MM.1S (cell line): ENCODE results near the gene MACROD2.

Experiments used
- DNase-seq: peaks from one replicate; pipeline ENCODE4 v3.0.0-alpha.2; 2015
- H2AFZ ChIP-seq: fragments of 300-600 bp; sonication (generic); 2 replicates; pipeline ENCODE4 v1.6.0; 2016; ENCODE audit warnings: antibody characterized with exemption, low read length
- H3F3A ChIP-seq: fragments of 300-600 bp; sonication (generic); 2 replicates; pipeline ENCODE4 v1.6.1; 2016; ENCODE audit warnings: mild to moderate bottlenecking, antibody characterized with exemption, low read length, moderate library complexity, mixed read lengths; ENCODE audit not compliant: insufficient read depth
- H3K27ac ChIP-seq: fragments of 300-600 bp; sonication (generic); 2 replicates; pipeline ENCODE4 v1.5.1; 2016; ENCODE audit warnings: mild to moderate bottlenecking, low read length
- H3K27me3 ChIP-seq: fragments of 300-600 bp; sonication (generic); replicated peaks from 2 replicates; pipeline ENCODE4 v1.6.0; 2016; ENCODE audit warnings: low read length; ENCODE audit not compliant: insufficient read depth
- H3K36me3 ChIP-seq: fragments of 300-600 bp; sonication (generic); replicated peaks from 2 replicates; pipeline ENCODE4 v1.6.1; 2016; ENCODE audit warnings: mild to moderate bottlenecking, low read length, mixed read lengths; ENCODE audit not compliant: insufficient read depth
- H3K4me1 ChIP-seq: fragments of 300-600 bp; sonication (generic); 2 replicates; pipeline ENCODE4 v1.6.1; 2016; ENCODE audit warnings: low read length, mixed read lengths
- H3K4me2 ChIP-seq: fragments of 300-600 bp; sonication (generic); 2 replicates; pipeline ENCODE4 v1.6.0; 2016; ENCODE audit warnings: low read depth, low read length
- H3K4me3 ChIP-seq: fragments of 300-600 bp; sonication (generic); 2 replicates; pipeline ENCODE4 v1.5.1; 2016; ENCODE audit warnings: low read length, mixed read lengths
- H3K79me2 ChIP-seq: fragments of 300-600 bp; sonication (generic); 2 replicates; pipeline ENCODE4 v1.6.1; 2016; ENCODE audit warnings: mixed run types, low read length, mixed read lengths
- H3K9ac ChIP-seq: fragments of 300-600 bp; sonication (generic); 2 replicates; pipeline ENCODE4 v1.6.1; 2016; ENCODE audit warnings: low read length, mixed read lengths
- H3K9me2 ChIP-seq: fragments of 300-600 bp; sonication (generic); replicated peaks from 2 replicates; pipeline ENCODE4 v1.6.1; 2016; ENCODE audit warnings: mild to moderate bottlenecking, low read length, mixed read lengths; ENCODE audit not compliant: insufficient read depth
- H3K9me3 ChIP-seq: fragments of 300-600 bp; sonication (generic); replicated peaks from 2 replicates; pipeline ENCODE4 v1.6.1; 2016; ENCODE audit warnings: mild to moderate bottlenecking, low read length, mixed read lengths; ENCODE audit not compliant: insufficient read depth
- H4K20me1 ChIP-seq: fragments of 300-600 bp; sonication (generic); 2 replicates; pipeline ENCODE4 v1.6.1; 2016; ENCODE audit warnings: mild to moderate bottlenecking, low read length, moderate library complexity, mixed read lengths; ENCODE audit not compliant: insufficient read depth
- EZH2 ChIP-seq: fragments of 300-600 bp; sonication (generic); optimal IDR thresholded peaks from 2 replicates; pipeline ENCODE3; 2017; ENCODE audit warnings: low read depth, mild to moderate bottlenecking, antibody characterized with exemption, low read length, mixed read lengths
- EZH2phosphoT487 ChIP-seq: fragments of 300-600 bp; sonication (generic); IDR thresholded peaks from 2 replicates; pipeline ENCODE4 v1.6.1; 2018; ENCODE audit warnings: antibody characterized with exemption, low read length
- TF ChIP-seq, protein P1 (sequence below): fragments of 300-600 bp; sonication (generic); IDR thresholded peaks from 2 replicates; pipeline ENCODE4 v1.5.1; 2016; ENCODE audit warnings: antibody characterized with exemption, low read length, mixed read lengths

Gene MACROD2

DNA sequence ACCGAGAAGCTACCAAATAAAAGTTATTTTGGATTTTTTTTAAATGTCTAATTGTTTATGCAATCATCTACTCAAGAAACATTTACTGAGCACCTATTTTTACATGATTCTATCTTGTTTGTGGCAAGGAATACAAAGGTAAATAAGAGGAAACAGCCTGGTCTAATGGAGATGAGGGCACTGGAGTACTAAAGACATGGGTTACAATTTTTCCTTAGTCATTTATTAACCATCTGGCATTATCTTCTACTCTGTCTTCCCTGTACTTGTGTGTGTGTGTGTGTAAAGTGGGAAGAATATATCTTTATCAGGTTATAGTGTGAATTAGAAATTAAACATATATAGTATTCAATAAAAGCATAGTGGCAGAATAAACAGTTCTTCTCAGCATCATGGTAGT is 797.6 kb downstream of the MACROD2 start:
- no peaks in the 10 kb centered on the region for H3K9me3 ChIP-seq
- TF ChIP-seq EZH2 (no peak), EZH2phosphoT487 (no peak)
- TF ChIP-seq, protein P1, sequence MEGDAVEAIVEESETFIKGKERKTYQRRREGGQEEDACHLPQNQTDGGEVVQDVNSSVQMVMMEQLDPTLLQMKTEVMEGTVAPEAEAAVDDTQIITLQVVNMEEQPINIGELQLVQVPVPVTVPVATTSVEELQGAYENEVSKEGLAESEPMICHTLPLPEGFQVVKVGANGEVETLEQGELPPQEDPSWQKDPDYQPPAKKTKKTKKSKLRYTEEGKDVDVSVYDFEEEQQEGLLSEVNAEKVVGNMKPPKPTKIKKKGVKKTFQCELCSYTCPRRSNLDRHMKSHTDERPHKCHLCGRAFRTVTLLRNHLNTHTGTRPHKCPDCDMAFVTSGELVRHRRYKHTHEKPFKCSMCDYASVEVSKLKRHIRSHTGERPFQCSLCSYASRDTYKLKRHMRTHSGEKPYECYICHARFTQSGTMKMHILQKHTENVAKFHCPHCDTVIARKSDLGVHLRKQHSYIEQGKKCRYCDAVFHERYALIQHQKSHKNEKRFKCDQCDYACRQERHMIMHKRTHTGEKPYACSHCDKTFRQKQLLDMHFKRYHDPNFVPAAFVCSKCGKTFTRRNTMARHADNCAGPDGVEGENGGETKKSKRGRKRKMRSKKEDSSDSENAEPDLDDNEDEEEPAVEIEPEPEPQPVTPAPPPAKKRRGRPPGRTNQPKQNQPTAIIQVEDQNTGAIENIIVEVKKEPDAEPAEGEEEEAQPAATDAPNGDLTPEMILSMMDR = no peak
- no peak overlapping the region for H3K27ac ChIP-seq
- no peaks in the 10 kb centered on the region for H3K36me3 ChIP-seq
- H3K4me2 ChIP-seq = no peak overlapping the region
- H2AFZ ChIP-seq = no peak overlapping the region
- H3K4me3 ChIP-seq = no peak overlapping the region
- no peaks in the 10 kb centered on the region for H3K79me2 ChIP-seq
- H4K20me1 ChIP-seq = no peaks in the 10 kb centered on the region
- no peaks in the 10 kb centered on the region for H3K27me3 ChIP-seq
- H3K9me2 ChIP-seq = no peaks in the 10 kb centered on the region
- H3K9ac ChIP-seq = no peak overlapping the region
- no peaks in the 10 kb centered on the region for H3F3A ChIP-seq
- H3K4me1 ChIP-seq = no peaks in the 10 kb centered on the region
- DNase-seq = no peak

DNA sequence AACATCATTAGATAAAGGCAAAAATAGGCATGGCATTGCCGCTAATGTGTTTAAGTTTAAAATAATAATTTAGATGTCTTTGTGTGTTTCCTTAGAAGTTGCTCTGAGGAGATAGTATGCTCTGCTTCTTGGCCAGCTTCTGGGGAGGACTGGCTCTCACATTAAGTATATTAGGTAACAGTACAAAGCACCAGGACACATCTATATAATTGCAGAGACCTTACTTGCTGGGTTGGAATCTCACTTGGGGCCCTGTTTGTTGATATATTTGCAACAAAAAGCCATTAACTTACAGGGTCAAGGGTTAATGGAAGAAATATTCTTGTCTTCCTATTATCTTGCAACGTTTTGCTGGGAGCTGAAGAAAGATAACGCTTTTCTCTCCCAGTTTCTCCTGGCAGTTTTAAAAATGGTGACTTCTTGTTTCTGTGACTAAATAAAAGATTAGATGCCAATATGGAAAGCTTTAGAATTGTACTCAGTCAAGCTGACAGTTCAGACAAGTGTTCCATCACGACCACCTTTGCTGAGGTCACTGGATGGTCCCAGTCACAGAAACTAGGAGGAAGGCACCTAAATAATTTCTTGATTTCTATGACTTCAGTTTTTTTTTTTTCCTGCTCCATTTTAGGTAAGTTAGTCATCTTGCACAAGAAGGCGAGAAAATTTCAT is 804.4 kb downstream of the MACROD2 start:
- H4K20me1 ChIP-seq = no peaks in the 10 kb centered on the region
- H3K9me3 ChIP-seq = no peaks in the 10 kb centered on the region
- H3K9me2 ChIP-seq = no peaks in the 10 kb centered on the region
- no peaks in the 10 kb centered on the region for H3K4me1 ChIP-seq
- H2AFZ ChIP-seq = no peak overlapping the region
- no peak overlapping the region for H3K27ac ChIP-seq
- H3K79me2 ChIP-seq = no peaks in the 10 kb centered on the region
- no peak overlapping the region for H3K4me2 ChIP-seq
- H3K27me3 ChIP-seq = no peaks in the 10 kb centered on the region
- no peak for DNase-seq
- H3K4me3 ChIP-seq = no peak overlapping the region
- H3F3A ChIP-seq = no peaks in the 10 kb centered on the region
- TF ChIP-seq EZH2 = no peak
- TF ChIP-seq EZH2phosphoT487 = no peak
- TF ChIP-seq, protein P1 = no peak
- no peak overlapping the region for H3K9ac ChIP-seq
- no peaks in the 10 kb centered on the region for H3K36me3 ChIP-seq

DNA sequence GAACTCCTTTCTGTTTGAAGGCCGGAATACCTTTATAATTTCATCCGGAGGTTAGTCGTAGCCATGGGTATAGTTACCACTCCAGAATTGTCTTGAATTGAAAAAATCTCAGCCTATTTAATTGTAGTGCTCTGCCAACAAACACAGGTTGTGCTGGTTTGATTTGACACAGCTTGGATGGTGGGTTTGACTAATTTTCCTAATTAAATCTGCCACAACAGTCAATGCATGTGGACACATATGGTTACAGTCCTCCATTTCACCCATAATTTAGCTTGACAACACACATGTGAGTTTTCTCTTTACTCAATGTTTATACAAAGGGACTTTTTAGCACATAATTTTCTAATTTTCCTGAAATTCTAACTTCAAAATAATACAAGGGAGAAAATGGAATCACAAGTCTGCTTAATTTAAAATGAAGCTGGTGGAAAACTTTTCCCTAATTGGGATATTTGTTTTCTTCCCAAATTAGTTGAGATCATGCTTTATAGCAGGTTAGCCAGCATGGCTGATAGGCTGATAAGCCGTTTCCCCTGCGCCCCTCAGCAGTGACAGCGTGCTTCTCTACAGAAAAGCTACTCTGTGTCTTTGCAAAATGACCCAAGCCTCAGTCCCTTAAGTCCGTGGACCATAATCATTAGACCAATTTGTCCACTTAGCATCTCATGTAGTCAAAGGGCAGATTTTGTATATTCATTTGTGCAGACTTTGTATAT is 805.5 kb downstream of the MACROD2 start:
- no peak overlapping the region for H3K9ac ChIP-seq
- no peaks in the 10 kb centered on the region for H3K9me3 ChIP-seq
- H3K79me2 ChIP-seq = no peaks in the 10 kb centered on the region
- TF ChIP-seq EZH2 (no peak), EZH2phosphoT487 (no peak)
- TF ChIP-seq, protein P1 = no peak
- H3K4me1 ChIP-seq = no peaks in the 10 kb centered on the region
- H3K36me3 ChIP-seq = no peaks in the 10 kb centered on the region
- H3K4me3 ChIP-seq = no peak overlapping the region
- H3K27me3 ChIP-seq = no peaks in the 10 kb centered on the region
- no peak for DNase-seq
- no peak overlapping the region for H3K27ac ChIP-seq
- no peaks in the 10 kb centered on the region for H3K9me2 ChIP-seq
- H3K4me2 ChIP-seq = no peak overlapping the region
- H4K20me1 ChIP-seq = no peaks in the 10 kb centered on the region
- no peaks in the 10 kb centered on the region for H3F3A ChIP-seq
- H2AFZ ChIP-seq = no peak overlapping the region
